Esophagus squamous epithelium (tissue), 5 donors: ENCODE measurements around the gene MYH15. TPM values are rescaled to one million over a fixed set of nuclear protein-coding genes. Genes with fewer than 3 reads are reported as not detected.

ENCODE experiments used
- DNase-seq: peaks from one replicate; lab custom pipeline; 2025; lab: John Stamatoyannopoulos, UW
- H3K27ac ChIP-seq, 4 donors: fragments of 200-600 bp; sonication (generic); one replicate each; pipeline ENCODE4 v1.5.1; 2016 to 2019; ENCODE audit warnings: mild to moderate bottlenecking in 1 of 4
- H3K27me3 ChIP-seq, 4 donors: fragments of 200-600 bp; sonication (generic); 1 replicate in 3 of 4; 2 replicates in 1 of 4; pipeline versions ENCODE4 v1.5.1 to v1.6.0; 2017 to 2021; ENCODE audit warnings: antibody characterized with exemption in 1 of 4
- H3K36me3 ChIP-seq, 3 donors: fragments of 200-600 bp; sonication (generic); one replicate each; pipeline ENCODE4 v1.5.1; 2016 to 2019
- H3K4me1 ChIP-seq, 3 donors: fragments of 200-600 bp; sonication (generic); one replicate each; pipeline ENCODE4 v1.5.1; 2017 to 2019
- H3K4me3 ChIP-seq, 4 donors: fragments of 200-600 bp; sonication (generic); 1 replicate in 3 of 4; 2 replicates in 1 of 4; pipeline ENCODE4 v1.5.1; 2016 to 2019; ENCODE audit warnings: mild to moderate bottlenecking in 2 of 4, moderate library complexity in 1 of 4
- H3K9me3 ChIP-seq, 3 donors: fragments of 200-600 bp; sonication (generic); one replicate each; pipeline ENCODE4 v1.5.1; 2016 to 2019
- CTCF ChIP-seq, 6 experiments: fragments of 450-650 bp in 4 of 6; fragments of 200-600 bp in 2 of 6; sonication (generic) in 2 of 6; IDR thresholded peaks; one replicate each; pipeline ENCODE4 v1.5.1; 2016 to 2019; ENCODE audit warnings: antibody characterized with exemption in 6 of 6, mild to moderate bottlenecking in 4 of 6, moderate library complexity in 4 of 6
- POLR2A ChIP-seq, 4 donors: fragments of 450-650 bp; IDR thresholded peaks; one replicate each; pipeline ENCODE4 v1.6.1; 2017; ENCODE audit warnings: antibody characterized with exemption in 4 of 4, mild to moderate bottlenecking in 4 of 4, moderate library complexity in 3 of 4
- WGBS, 2 donors: methylation state at CpG; one replicate each; pipeline ENCODE4 v1.1.5; 2018; 5-methylcytosine and 5-hydroxymethylcytosine counted together
- intact Hi-C: fragments of 100-400 bp; cut with DNase I; formaldehyde crosslinking; loops from one replicate; pipeline ENCODE4 v1.15.0; 2022
- total RNA-seq, 4 donors: library from RNA; depleted of rRNA; stranded (reverse); fragments of >200 nt; gene quantifications; one replicate each; pipeline ENCODE4 v1.1.0, GENCODE V29; 2016
- donor health status: DM: yes; HTN: yes; CAD: no.

MYH15 gene
- total RNA-seq, 4 donors from 2014 or later: under 0.01 TPM; not detected in 3

- intact Hi-C loops: no loop called here
- TF ChIP-seq CTCF (IDR thresholded peaks at IDR 0.05) (no peak), POLR2A (IDR thresholded peaks at IDR 0.05) (no peak)
- Histone ChIP-seq H3K9me3 (no peaks in the 10 kb centered on the region), H3K27ac (no peak overlapping the region), H3K4me3 (no peak overlapping the region), H3K27me3 (no peaks in the 10 kb centered on the region), H3K36me3 (no peaks in the 10 kb centered on the region), H3K4me1 (peaks cover 0 to 26% (median 4%) of the 10 kb centered on the region in 3 donors)
- 75 to 79% methylated on average over 12 of the region's 12 CpGs for WGBS, 2 donors
- no peak for DNase-seq
Measured at GRCh38 chr3:108388136-108389132, 122.0 kb downstream of the MYH15 start.

- intact Hi-C loops: no loop called here
- H3K36me3 ChIP-seq: no peaks in the 10 kb centered on the region
- H3K27ac ChIP-seq: no peak overlapping the region
- H3K9me3 ChIP-seq: no peaks in the 10 kb centered on the region
- no peak for TF ChIP-seq CTCF (IDR thresholded peaks at IDR 0.05)
- no peak for TF ChIP-seq POLR2A (IDR thresholded peaks at IDR 0.05)
- WGBS, 2 donors: 94 to 100% methylated on average over 1 of the region's 1 CpG
- H3K4me1 ChIP-seq: peaks cover 0 to 17% (median 0%) of the 10 kb centered on the region in 3 donors
- no peak overlapping the region for H3K4me3 ChIP-seq
- DNase-seq: no peak
- H3K27me3 ChIP-seq: no peaks in the 10 kb centered on the region
Measured at GRCh38 chr3:108387063-108387462, 123.3 kb downstream of the MYH15 start.

- no peak for TF ChIP-seq POLR2A (IDR thresholded peaks at IDR 0.05)
- TF ChIP-seq CTCF (IDR thresholded peaks at IDR 0.05): no peak
- H3K9me3 ChIP-seq: no peaks in the 10 kb centered on the region
- H3K36me3 ChIP-seq: no peaks in the 10 kb centered on the region
- DNase-seq: no peak
- H3K27ac ChIP-seq: no peak overlapping the region
- H3K4me3 ChIP-seq: no peak overlapping the region
- no peaks in the 10 kb centered on the region for H3K27me3 ChIP-seq
- intact Hi-C loops: no loop called here
- H3K4me1 ChIP-seq: no peaks in the 10 kb centered on the region
Measured at GRCh38 chr3:108383306-108383705, 127.1 kb downstream of the MYH15 start.

GRCh38 chr3:108381529-108382140 is 128.8 kb downstream of the MYH15 start:
- 56 to 67% methylated on average over 3 of the region's 3 CpGs for WGBS, 2 donors
- Histone ChIP-seq H3K36me3 (no peaks in the 10 kb centered on the region), H3K27ac (no peak overlapping the region), H3K9me3 (no peaks in the 10 kb centered on the region), H3K4me1 (no peaks in the 10 kb centered on the region), H3K4me3 (no peak overlapping the region), H3K27me3 (no peaks in the 10 kb centered on the region)
- no peak for DNase-seq
- intact Hi-C loops: no loop called here
- TF ChIP-seq POLR2A (IDR thresholded peaks at IDR 0.05) (no peak), CTCF (IDR thresholded peaks at IDR 0.05) (no peak)
